HG03354 (cell line): ENCODE data around the gene OTUD6A.

Source experiments
- ATAC-seq: cut with Tn5 transposase; IDR thresholded peaks from one replicate; pipeline ENCODE4 v1.9.1; 2021; ENCODE audit warnings: mild to moderate bottlenecking; ENCODE audit not compliant: unreplicated experiment, poor library complexity, severe bottlenecking

The OTUD6A gene, protein sequence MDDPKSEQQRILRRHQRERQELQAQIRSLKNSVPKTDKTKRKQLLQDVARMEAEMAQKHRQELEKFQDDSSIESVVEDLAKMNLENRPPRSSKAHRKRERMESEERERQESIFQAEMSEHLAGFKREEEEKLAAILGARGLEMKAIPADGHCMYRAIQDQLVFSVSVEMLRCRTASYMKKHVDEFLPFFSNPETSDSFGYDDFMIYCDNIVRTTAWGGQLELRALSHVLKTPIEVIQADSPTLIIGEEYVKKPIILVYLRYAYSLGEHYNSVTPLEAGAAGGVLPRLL

DNA sequence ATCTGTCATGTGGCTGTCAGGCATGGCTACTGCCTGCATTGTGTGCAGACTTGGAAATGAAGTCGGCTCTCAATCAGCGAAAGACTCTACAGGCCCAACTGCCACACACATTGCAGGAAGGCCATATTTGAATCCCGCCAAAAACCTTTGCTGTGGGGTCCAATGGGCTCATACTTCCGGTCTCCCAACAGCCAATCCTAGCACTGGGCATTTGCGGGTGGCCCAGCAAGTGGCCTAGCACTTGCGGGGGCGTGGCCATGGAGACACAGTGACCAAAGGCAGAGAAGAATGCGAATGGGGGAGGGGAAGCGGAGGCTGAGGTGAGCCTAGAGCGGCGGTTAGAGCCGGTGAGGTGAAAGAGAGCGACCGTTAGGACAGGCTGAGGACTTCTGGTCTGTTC lies at the start of gene OTUD6A:
Gene OTUD6A (plus strand): TSS at position 382 of the 400 bp plus-strand sequence. CDS start 68 bp downstream, outside the sequence.
- ATAC-seq, result no peak

DNA sequence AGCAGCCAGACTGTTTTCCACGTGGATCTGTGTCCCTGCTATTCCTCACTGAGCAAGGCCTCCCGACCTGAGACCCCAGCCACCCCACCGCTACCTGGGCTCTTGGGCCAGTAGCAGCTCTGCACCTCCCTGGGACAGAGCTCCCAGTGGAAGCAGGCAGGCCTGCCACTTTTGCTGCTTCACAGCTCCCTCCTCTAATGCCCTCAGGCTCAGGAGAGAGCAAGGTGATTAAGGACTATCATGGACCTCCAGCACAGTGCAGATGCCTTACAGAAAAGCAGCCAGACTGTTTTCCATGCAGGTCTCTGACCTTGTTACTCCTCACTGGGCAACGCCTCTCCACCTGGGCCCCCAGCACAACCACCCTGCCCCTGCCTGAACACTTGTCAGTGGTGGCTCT lies 49.5 kb upstream of the OTUD6A start:
- ATAC-seq, result no peak

DNA sequence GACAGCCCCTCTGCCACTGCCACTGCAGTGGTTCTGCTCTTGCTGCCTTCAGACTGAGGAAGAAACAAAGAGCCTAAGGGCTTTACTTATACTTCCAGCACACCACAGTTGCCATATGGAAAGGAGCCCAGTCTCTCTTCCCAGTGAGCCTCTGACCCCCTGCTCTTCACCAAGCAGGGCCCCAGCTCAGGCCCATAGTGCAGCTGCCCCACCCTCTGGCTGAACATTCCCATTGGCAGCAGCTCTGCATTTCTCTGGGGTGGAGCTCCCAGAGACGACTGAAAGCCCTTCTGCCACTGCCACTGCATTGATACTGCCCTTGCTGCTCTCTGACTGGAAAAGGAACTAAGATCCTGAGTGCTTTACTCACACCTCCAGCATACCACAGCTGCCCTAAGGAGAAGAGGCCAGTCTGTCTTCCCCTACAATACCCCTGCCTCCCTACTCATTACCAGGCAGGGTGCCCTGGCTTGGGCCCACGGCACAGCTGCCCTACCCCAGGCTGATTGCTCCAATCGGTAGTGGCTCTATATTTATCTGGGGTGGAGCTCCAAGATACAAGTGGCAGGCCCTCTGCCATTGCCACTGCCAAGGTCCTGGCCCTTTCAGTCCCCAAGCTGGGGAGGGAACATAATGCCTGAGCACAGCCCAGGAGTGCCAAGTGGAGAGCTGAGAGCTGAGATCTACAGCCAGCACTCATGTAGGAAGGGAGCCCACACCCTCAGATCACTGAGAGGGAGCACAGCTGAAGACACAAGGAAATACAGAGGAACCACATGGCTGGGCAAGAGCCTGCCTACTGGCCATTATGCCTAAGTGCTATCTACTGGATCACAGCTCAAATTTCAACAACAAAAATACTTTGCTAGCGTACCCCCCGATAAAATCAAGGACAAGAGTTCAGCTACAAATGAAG lies 48.5 kb upstream of the OTUD6A start:
- ATAC-seq, result no peak

DNA sequence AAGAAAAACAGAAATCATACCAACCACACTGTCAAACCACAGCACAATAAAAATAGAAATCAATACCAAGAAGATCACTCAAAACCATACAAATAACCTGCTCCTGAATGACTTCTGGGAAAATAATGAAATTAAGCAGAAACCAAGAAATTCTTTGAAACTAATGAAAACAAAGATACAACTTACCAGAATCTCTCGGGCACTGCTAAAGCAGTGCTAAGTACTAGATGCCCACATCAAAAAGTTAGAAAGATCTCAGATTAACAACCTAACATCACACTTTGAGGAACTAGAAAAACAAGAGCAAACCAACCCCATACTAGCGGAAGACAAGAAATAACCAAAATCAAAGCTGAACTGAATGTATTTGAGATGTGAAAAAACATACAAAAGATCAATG lies 45.7 kb upstream of the OTUD6A start:
- ATAC-seq, result no peak

DNA sequence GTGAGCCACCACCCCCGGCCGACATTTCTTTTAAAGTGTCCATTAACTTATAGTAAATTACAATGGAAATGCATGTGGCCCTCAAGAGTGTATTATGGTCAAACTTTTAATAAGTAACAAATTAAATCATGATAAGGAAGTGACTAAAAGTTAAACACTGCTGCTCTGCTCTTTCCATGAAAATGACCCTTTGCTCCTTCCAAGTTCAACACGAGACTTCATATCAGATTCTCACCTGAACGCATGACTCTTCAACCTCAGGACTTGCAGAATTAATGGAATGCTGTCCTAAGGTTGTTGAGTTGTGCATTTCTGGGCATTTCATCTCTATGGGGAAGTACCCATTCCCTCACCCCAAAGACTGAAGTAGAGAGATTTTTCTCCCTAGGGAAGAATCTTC lies 39.6 kb upstream of the OTUD6A start:
- ATAC-seq, result no peak

DNA sequence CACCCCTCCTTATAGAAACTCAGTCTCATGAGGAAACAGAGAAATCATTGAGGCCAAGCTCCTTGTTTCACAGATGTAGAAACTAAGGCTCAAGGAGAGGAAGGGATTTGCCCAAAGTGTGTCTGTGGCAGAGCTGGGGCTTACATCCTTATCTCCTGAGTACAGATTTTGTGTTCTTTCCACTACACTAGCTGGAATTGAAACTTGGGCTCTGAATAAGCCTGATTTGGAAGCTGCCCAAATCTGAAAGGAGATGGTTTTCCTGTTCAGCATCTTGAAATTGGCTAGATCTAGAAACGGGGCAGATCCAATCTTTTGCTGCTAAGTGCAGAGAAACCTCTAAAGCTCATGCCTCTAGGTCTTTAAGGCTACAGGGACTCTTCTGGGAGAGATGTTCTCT lies 36.8 kb upstream of the OTUD6A start:
- ATAC-seq, result no peak

DNA sequence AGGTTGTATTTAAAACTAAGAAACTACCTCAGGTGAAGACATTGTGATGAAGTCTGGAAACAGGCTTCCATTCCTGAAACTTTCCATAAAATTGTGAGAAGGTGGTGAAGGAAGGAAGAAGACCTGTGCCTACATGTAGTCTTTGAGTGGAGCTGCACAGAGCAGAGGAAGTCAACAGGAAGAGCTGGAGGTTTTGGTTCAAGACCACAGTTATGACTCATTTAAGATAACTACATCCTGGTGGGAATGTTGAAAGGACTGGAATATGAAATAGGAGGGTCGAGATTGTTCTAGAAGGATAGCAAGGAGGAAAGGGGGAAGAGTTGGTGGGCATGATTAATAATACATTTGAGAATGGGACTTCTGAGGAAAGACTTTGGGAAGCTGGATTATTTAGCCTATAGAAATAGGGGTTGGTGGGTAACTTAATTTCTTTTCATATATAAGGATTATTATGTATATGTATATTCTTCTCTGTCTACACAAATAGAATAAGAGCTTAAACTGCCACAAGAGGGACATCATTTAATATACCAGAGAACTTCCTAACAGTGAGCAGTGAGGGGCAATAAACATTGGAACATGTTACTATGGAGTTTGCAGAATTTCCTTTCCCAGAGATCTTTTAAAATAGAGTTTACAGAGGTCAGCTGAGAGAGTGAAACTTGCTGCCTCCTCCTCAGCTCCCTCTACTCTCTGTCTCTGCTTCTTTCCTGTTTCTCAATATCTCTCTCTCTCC lies 36.0 kb upstream of the OTUD6A start:
- no peak for ATAC-seq

DNA sequence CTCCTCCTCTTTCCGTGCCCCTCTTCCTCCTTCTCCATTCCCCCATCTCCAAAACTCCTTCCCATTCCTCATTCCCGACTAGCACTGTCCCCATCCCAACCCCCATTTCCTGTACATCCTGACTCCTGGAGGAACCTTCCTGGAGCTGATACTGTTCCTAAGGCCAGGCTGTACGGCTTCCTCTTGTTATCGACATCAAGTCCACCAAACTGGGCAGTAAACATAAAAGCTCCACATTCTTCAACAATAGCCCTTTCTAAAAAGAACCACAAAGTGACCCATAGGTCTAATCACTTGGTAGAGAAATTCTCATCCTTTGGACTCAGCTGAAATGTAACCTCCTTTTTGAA lies 35.4 kb upstream of the OTUD6A start:
- ATAC-seq, result no peak

DNA sequence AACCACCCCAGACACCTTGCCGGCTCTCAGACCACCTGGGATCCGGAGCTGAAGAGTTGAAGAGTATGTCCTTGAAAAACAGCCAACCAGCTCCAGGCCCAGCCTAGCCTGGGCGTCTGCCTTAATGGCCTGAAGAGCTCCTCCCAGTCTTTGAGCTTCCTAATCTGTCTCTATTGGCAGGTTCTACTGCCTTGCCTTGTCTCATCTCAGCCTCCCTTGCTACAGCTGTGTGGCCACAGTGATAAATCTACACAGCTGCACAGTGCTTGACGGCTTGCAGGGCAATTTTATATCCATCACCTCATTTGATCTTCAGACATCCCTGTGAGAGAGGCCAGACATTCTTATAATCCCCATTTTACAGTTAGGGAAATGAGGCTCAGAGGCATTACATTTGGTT lies 32.4 kb upstream of the OTUD6A start:
- no peak for ATAC-seq

DNA sequence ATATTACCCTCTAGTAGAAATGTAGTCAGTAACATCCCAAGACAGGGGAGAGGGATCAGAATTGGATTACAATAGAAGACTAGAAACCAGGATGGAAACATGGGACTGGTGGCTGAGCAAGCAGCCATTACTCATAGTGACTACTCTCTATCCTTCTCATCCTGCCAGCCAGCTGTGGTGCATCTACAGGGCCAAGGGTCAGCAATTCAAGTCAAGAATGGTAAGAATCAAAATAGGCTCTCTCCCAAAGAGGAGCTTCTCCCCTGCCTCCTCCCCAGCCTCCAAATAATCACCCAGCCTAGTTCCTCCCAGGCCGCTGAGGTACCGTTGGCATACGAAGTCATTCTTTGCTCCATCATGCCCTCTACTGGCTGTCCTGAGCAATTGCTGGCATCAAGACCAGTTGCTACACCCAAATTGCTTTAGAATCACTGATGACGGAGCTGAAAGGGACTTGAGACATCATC lies 31.9 kb upstream of the OTUD6A start:
- ATAC-seq, result peak; percentile 77

DNA sequence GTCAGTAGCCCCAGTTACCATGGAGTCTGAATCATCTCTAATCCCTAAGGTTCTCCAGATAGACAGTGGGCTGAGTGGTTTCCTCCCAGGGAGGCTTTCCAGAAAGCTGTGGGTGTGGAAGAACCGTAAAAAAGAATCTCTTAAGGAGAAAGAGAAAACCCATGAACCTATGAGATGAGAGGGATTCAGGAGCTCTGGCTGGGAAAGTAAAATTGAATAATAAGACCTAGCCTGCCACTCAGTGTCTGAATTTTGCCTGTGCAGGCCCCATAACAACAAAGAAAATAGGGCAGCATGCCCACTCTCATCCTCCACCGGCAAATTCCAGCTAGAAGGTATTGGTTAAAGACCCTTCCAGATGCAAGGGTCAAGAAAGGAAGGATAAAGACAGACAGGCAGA lies 29.5 kb upstream of the OTUD6A start:
- no peak for ATAC-seq

DNA sequence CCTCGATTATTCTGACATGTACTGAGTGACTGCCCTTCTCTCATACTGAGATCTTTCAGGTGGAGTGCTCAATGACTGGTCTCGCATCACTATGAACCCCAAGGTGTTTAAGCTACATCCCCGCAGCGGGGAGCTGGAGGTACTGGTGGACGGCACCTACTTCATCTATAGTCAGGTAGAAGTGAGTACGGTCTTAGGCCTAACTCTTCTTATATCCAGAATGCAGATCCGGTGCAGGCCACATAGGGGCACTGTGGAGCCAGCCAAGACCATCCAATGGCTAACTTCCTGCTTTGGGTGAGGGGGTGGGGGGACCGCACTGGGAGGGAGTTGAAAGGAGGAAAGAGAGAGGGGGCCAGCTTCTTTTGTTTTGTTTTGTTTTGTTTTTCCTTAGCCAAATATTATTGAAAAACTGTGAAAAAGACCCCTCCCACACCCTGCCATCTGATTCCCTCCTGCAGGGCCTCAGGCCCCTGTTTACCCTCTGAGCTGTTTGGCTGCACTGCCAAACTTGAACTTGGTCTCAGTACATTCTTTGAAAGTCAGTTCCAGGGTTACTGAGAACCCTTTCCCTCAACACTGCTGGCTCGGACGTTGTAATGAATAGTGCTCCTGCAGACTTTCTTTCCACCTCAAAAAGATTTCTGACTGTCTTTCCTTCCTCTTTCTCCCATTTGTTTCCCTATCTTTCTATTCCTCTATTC lies 28.8 kb upstream of the OTUD6A start:
- ATAC-seq, result peak; percentile 66

DNA sequence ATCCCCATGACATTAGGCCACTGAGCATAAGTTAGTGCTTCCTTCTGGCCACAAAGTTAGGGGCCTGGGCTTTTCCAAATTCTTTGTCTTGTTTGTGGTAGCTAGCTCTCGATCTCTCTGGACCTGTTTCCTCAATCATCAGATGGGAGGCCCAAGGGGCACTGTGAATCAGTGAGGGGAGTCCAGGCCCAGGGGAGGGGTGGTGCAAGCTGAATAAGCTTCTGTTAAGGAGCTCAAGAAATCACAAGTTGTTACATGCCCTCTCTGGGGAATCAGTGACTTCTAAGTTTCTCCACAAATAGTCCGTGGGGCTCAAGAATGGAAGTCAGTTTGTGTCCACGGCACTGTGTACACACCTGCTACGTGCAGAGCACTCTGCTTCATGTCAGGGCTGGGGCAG lies 27.6 kb upstream of the OTUD6A start:
- ATAC-seq, result no peak

DNA sequence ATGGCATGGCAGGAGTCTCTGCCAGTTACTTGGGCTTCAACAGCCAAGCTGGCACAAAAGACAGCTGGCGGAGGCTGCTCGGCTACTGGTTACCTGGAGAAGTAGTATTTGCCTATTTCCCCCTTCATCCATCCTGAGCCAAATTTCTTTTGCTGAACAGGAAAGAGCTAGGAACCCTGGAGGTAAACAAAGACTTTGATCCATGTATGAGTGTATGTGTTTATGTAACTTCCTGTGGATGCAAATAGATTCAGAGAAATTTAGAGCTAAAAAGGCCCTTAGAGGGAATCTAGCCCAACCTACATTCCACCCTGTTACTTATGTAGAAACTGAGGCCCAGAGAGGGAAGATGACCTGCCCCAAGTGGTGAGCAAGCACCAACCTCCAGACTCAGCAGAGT lies 23.7 kb upstream of the OTUD6A start:
- ATAC-seq, result no peak

DNA sequence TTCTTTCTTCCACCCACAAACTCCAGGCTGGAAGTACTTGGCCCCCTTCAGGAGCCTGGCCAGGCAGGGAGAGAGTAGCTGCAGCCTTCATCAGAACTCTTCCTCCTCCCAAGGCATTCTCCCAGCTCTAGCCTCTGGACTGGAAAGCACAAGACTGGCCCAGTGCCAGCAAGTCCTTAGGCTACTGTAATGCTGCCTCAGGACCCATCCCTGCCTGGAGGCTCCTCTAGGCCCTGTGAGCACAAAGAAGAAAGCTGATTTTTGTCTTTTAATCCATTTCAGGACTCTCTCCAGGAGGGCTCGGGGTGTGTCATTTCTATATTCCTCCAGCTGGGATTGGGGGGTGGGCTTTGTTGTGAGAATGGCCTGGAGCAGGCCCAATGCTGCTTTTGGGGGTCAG lies 23.3 kb upstream of the OTUD6A start:
- ATAC-seq, result no peak

DNA sequence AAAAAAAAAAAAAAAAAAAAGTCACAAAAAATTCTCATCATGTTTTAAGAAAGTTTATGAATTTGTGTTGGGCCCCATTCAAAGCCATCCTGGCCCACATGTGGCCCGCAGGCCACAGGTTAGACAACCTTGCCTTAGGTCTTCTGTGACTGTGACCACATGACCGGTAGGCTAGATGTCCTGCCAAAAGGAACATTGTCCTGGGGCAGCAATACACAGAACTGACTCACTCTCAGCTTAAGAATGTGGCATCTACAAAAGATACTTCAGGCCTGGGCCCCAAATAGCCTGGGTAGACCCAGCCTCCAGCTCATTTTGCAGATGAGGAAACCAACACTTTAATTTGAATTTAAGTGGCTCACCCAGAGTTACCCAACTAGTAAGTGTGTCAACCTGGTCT lies 22.5 kb upstream of the OTUD6A start:
- ATAC-seq, result no peak

DNA sequence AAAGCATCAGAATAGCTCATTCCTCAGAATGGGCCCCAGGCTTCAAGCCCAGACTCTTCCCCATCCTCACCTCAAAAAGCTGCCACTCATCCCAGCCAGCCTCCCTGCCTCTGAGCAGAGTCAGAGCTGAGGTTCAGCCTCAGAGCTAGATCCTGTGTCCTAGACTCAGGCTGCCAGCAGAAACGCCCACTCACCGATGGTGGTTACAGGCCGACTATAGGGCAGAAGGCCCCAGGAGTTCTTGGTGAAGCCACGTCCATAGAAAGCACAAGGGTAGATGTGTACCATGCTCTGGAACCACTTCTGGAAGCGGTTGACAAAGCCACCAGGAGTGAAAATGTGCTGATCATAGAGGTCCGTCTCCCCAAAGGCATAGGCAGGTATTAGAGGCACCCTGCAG lies 20.3 kb upstream of the OTUD6A start:
- ATAC-seq, result no peak

DNA sequence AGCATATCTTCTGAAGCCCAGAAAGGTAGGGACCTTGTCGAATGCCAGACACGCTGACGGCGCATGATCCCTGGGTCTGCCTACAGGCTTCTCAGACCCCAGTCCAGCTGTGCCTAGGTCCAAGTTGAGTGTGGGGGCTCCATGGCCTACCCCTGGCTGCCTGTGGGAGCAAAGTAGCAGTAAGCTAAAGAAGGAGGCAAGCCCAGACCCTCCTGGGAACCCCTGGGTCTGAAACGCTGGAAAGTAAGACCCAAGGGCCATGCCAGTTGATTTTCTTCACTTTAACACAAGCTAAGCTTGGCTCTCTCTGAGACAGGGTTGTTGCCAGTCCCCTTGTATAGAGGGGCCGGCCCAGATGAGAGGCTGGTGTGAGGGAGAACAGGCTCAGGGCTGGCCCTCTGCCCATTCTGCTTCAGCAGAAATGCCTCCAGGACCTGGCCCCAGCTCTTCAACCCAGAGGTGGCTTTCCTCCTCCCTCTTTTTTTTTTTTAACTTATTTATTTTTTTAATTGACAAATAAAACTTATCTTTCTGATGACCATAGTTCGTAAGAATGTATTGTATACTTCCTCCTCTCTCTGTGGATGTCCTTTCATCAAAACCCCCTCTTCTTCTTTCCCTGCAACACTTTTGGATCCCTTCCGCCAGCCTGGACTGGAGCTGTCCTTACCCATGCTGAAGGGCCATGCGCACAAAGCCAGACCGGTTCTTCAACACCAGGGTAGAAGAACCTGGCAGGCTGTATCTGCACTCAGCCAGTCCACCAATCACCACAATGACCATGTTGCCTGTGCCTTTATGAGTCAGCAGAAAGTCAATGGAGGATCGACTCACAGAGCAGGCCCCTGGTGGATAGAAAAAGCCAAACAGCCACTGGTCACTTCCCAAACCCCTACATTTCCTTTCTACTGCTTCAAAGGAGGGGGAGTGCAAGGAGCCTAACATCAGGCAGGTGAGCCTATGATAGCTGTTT lies 19.6 kb upstream of the OTUD6A start:
- no peak for ATAC-seq

DNA sequence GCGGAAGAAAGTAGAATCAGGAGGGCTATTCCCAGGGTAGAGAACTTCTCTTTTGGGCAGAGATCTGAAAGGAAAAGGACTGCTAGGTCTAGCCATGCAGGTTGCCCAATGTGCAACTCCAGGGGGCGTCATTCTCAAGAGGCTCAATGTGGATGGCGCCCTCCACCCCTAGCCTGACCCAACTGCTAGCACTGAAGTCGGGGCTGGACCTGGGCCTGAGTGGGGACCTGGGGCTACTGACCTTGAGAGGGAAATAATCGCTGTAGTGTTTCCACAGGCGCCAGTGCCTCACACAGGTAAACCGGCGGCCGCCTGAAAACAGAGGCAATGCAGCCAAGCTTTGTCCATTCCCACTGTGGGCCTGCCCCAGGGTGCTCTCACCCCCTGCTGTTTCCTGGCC lies 18.6 kb upstream of the OTUD6A start:
- ATAC-seq, result no peak
